Keratinocyte (primary cell): ENCODE measurements around the gene SLC25A21. TPM values are rescaled to one million over a fixed set of nuclear protein-coding genes. Genes with fewer than 3 reads are reported as not detected.

ENCODE experiments used
- DNase-seq: peaks from one replicate; pipeline ENCODE4 v3.0.0-alpha.2; 2011; ENCODE audit warnings: low read depth, missing footprints, low spot score
- FAIRE-seq: peaks from 2 replicates; lab custom pipeline; 2011; peaks lifted over from hg19 to GRCh38; lab: Jason Lieb, UNC
- H2AFZ ChIP-seq: 2 replicates; pipeline ENCODE4 v1.6.0; 2012; ENCODE audit warnings: low read length, control low read depth, inconsistent platforms; ENCODE audit not compliant: control insufficient read depth
- H3K27ac ChIP-seq: 2 replicates; pipeline ENCODE4 v1.5.1; 2011; ENCODE audit warnings: low read length; ENCODE audit not compliant: control insufficient read depth, insufficient read depth
- H3K27me3 ChIP-seq: 3 replicates; pipeline ENCODE4 v1.6.0; 2011; ENCODE audit warnings: low read length; ENCODE audit not compliant: control insufficient read depth, insufficient read depth; ENCODE audit errors: extremely low read depth
- H3K36me3 ChIP-seq, 2 experiments: 2 replicates in 1 of 2; 3 replicates in 1 of 2; pipeline ENCODE4 v1.5.1; 2011; ENCODE audit warnings: low read length in 2 of 2, mild to moderate bottlenecking in 1 of 2; ENCODE audit not compliant: control insufficient read depth in 2 of 2, insufficient read depth in 2 of 2; ENCODE audit errors: extremely low read depth in 1 of 2
- H3K4me1 ChIP-seq: 3 replicates; pipeline ENCODE4 v1.5.1; 2011; ENCODE audit warnings: low read length; ENCODE audit not compliant: control insufficient read depth, insufficient read depth; ENCODE audit errors: extremely low read depth
- H3K4me2 ChIP-seq: 3 replicates; pipeline ENCODE4 v1.6.0; 2011; ENCODE audit warnings: low read depth, low read length; ENCODE audit not compliant: control insufficient read depth, insufficient read depth; ENCODE audit errors: extremely low read depth
- H3K4me3 ChIP-seq, 3 experiments: fragments of 200-600 bp in 1 of 3; sonication (generic) in 1 of 3; 2 replicates in 2 of 3; 3 replicates in 1 of 3; pipeline ENCODE4 v1.5.1; 2011 to 2016; ENCODE audit warnings: low read length in 3 of 3, mild to moderate bottlenecking in 3 of 3, control low read depth in 2 of 3, inconsistent platforms in 1 of 3, low read depth in 1 of 3, mixed read lengths in 1 of 3, mixed run types in 1 of 3, moderate library complexity in 1 of 3; ENCODE audit not compliant: control insufficient read depth in 2 of 3, insufficient read depth in 2 of 3; ENCODE audit errors: extremely low read depth in 1 of 3
- H3K79me2 ChIP-seq: 2 replicates; pipeline ENCODE4 v1.6.0; 2012; ENCODE audit warnings: low read length; ENCODE audit not compliant: control insufficient read depth, insufficient read depth
- H3K9ac ChIP-seq: 3 replicates; pipeline ENCODE4 v1.6.0; 2011; ENCODE audit warnings: low read length; ENCODE audit not compliant: control insufficient read depth, insufficient read depth; ENCODE audit errors: extremely low read depth
- H3K9me1 ChIP-seq: 3 replicates; pipeline ENCODE4 v1.6.0; 2011; ENCODE audit warnings: low read length; ENCODE audit not compliant: control insufficient read depth, insufficient read depth; ENCODE audit errors: extremely low read depth
- H3K9me3 ChIP-seq: 2 replicates; pipeline ENCODE4 v1.5.1; 2012; ENCODE audit warnings: low read depth, low read length; ENCODE audit not compliant: control insufficient read depth
- H4K20me1 ChIP-seq: 3 replicates; pipeline ENCODE4 v1.6.0; 2011; ENCODE audit warnings: low read length; ENCODE audit not compliant: control insufficient read depth, insufficient read depth; ENCODE audit errors: extremely low read depth
- EZH2 ChIP-seq: IDR thresholded peaks from one replicate; pipeline ENCODE4 v1.6.1; 2012; ENCODE audit warnings: inconsistent platforms, mild to moderate bottlenecking, low read length, moderate library complexity
- dilution Hi-C: fragments of 300-500 bp; cut with MboI; formaldehyde crosslinking; loops from one replicate; pipeline ENCODE4 v1.7.0; 2020; ENCODE audit warnings: low sequenced_read_pairs; ENCODE audit not compliant: extremely low pct_ligation_motif_present
- polyA plus RNA-seq, 5 experiments: library from polyadenylated mRNA; depleted of rRNA in 3 of 5; stranded (reverse) in 3 of 5; stranded (forward) in 1 of 5; unstranded in 1 of 5; fragments of >200 nt; gene quantifications; 1 replicate in 1 of 5; 2 replicates in 3 of 5; 3 replicates in 1 of 5; pipeline versions ENCODE4 v1.2.1 to v1.2.3, GENCODE V29; 2011 to 2012; ENCODE audit warnings: missing spikeins in 2 of 5, low read depth in 1 of 5, low replicate concordance in 1 of 5
- TF ChIP-seq, protein P1 (sequence below), 3 experiments: IDR thresholded peaks in 1 of 3; conservative IDR thresholded peaks in 1 of 3; optimal IDR thresholded peaks in 1 of 3; 2 replicates in 2 of 3; 3 replicates in 1 of 3; pipeline versions ENCODE3 to v1.5.1; 2011; ENCODE audit warnings: low read length in 3 of 3, mild to moderate bottlenecking in 3 of 3, moderate library complexity in 2 of 3, control low read depth in 1 of 3, inconsistent platforms in 1 of 3; ENCODE audit not compliant: insufficient read depth in 2 of 3; ENCODE audit errors: extremely low read depth in 1 of 3

SLC25A21 gene
- polyA plus RNA-seq, 1 donor (not counting 4 experiments of a cell fraction or from before 2014, with no cell fraction given): 0.66 TPM

DNA sequence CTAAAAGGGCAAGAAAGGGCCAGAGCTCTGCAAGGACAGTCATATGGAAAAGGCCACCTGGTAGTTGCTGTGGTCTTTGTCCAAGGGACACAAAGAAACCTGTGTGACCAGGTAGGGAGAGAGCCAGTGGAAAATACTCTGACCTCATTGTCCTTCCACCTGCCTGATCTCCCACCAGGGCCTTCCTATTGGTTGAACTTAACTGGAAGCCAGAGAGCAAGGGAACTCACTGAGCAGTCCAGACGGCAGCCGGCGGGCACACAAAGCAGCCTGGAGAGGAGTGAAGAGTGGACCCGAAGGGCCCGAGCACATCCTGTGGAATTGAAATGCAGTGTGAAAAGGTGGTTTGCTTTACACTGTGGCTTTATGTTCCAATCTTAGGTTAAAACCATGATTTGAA lies 120.7 kb downstream of the SLC25A21 start:
- Histone ChIP-seq H3K4me3 (no peak overlapping the region), H4K20me1 (no peaks in the 10 kb centered on the region), H3K27ac (no peak overlapping the region), H3K36me3 (no peaks in the 10 kb centered on the region), H2AFZ (no peak overlapping the region), H3K4me1 (peaks cover 26% of the 10 kb centered on the region), H3K9ac (no peak overlapping the region), H3K27me3 (no peaks in the 10 kb centered on the region), H3K79me2 (no peaks in the 10 kb centered on the region), H3K4me2 (no peak overlapping the region), H3K9me3 (no peaks in the 10 kb centered on the region), H3K9me1 (no peaks in the 10 kb centered on the region)
- FAIRE-seq (no peak), DNase-seq (no peak)
- dilution Hi-C loops: no loop called here
- TF ChIP-seq, protein P1, sequence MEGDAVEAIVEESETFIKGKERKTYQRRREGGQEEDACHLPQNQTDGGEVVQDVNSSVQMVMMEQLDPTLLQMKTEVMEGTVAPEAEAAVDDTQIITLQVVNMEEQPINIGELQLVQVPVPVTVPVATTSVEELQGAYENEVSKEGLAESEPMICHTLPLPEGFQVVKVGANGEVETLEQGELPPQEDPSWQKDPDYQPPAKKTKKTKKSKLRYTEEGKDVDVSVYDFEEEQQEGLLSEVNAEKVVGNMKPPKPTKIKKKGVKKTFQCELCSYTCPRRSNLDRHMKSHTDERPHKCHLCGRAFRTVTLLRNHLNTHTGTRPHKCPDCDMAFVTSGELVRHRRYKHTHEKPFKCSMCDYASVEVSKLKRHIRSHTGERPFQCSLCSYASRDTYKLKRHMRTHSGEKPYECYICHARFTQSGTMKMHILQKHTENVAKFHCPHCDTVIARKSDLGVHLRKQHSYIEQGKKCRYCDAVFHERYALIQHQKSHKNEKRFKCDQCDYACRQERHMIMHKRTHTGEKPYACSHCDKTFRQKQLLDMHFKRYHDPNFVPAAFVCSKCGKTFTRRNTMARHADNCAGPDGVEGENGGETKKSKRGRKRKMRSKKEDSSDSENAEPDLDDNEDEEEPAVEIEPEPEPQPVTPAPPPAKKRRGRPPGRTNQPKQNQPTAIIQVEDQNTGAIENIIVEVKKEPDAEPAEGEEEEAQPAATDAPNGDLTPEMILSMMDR (optimal IDR thresholded peaks at IDR 0.05 in 1 of 3, IDR thresholded peaks at IDR 0.05 in 1 of 3, conservative IDR thresholded peaks at IDR 0.05 in 1 of 3; ENCODE audit: extremely low read depth in 1 of 3, insufficient read depth in 2 of 3, low read length in 3 of 3): no peak
- no peak for TF ChIP-seq EZH2

DNA sequence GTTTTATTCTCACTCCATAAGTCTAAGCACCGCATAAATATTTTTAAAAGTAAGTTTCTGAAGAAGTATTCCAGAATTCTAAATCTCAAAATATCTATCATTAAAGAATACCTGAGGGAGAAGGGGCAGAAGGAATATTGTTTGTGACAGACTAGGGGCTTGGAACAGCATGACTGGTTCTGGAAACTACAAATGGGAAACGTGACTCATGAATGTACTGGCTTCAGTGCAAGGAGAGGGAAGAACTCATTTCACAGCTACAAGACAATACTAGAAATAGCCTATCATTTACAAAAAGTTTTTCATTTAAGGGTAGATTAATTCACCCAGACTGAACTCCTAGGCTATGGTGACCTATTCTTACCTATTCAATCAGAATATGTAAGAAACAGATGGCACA lies 121.3 kb downstream of the SLC25A21 start:
- H3K36me3 ChIP-seq: no peaks in the 10 kb centered on the region
- H3K4me3 ChIP-seq: no peak overlapping the region
- DNase-seq (no peak), FAIRE-seq (no peak)
- no peaks in the 10 kb centered on the region for H4K20me1 ChIP-seq
- H3K4me2 ChIP-seq: no peak overlapping the region
- H3K9ac ChIP-seq: no peak overlapping the region
- no peaks in the 10 kb centered on the region for H3K27me3 ChIP-seq
- no peak overlapping the region for H3K27ac ChIP-seq
- TF ChIP-seq, protein P1 (optimal IDR thresholded peaks at IDR 0.05 in 1 of 3, IDR thresholded peaks at IDR 0.05 in 1 of 3, conservative IDR thresholded peaks at IDR 0.05 in 1 of 3; ENCODE audit: extremely low read depth in 1 of 3, insufficient read depth in 2 of 3, low read length in 3 of 3): no peak
- TF ChIP-seq EZH2: no peak
- dilution Hi-C loops: no loop called here
- H2AFZ ChIP-seq: no peak overlapping the region
- H3K4me1 ChIP-seq: peaks cover 26% of the 10 kb centered on the region
- no peaks in the 10 kb centered on the region for H3K79me2 ChIP-seq
- no peaks in the 10 kb centered on the region for H3K9me3 ChIP-seq
- no peaks in the 10 kb centered on the region for H3K9me1 ChIP-seq
